Suprapubic skin (tissue), 4 donors: Measurements from ENCODE around the gene GMEB2. TPM values are rescaled to one million over a fixed set of nuclear protein-coding genes. Genes with fewer than 3 reads are reported as not detected.

Source experiments
- DNase-seq, 2 donors: peaks; one replicate each; pipeline ENCODE4 v3.0.0-alpha.2; 2019; ENCODE audit warnings: low spot score in 2 of 2
- H3K27ac ChIP-seq: fragments of 200-600 bp; sonication (generic); one replicate; pipeline ENCODE4 v1.5.1; 2019
- H3K27me3 ChIP-seq: fragments of 200-600 bp; sonication (generic); one replicate; pipeline ENCODE4 v1.5.1; 2019
- H3K36me3 ChIP-seq: fragments of 200-600 bp; sonication (generic); one replicate; pipeline ENCODE4 v1.5.1; 2019
- H3K4me1 ChIP-seq: fragments of 200-600 bp; sonication (generic); one replicate; pipeline ENCODE4 v1.5.1; 2019
- H3K4me3 ChIP-seq: fragments of 200-600 bp; sonication (generic); one replicate; pipeline ENCODE4 v1.5.1; 2019; ENCODE audit warnings: mild to moderate bottlenecking
- H3K9me3 ChIP-seq: fragments of 200-600 bp; sonication (generic); one replicate; pipeline ENCODE4 v1.5.1; 2019
- EP300 ChIP-seq: sonication (generic); formaldehyde crosslinking; IDR thresholded peaks from one replicate; pipeline ENCODE4 v1.6.1; 2017; ENCODE audit warnings: antibody characterized with exemption
- POLR2A ChIP-seq, 2 donors: fragments of 450-650 bp; IDR thresholded peaks; one replicate each; pipeline ENCODE4 v1.6.1; 2017; ENCODE audit warnings: antibody characterized with exemption in 2 of 2, mild to moderate bottlenecking in 2 of 2, moderate library complexity in 2 of 2
- POLR2AphosphoS5 ChIP-seq, 3 donors: sonication (generic); formaldehyde crosslinking; IDR thresholded peaks; one replicate each; pipeline ENCODE4 v1.6.1; 2017; ENCODE audit warnings: antibody characterized with exemption in 3 of 3
- WGBS: methylation state at CpG from one replicate; pipeline ENCODE4 v1.1.5; 2018; 5-methylcytosine and 5-hydroxymethylcytosine counted together
- total RNA-seq, 4 donors: library from RNA; depleted of rRNA; stranded (reverse); fragments of >200 nt; gene quantifications; one replicate each; pipeline ENCODE4 v1.1.0, GENCODE V29; 2016
- TF ChIP-seq, protein P1 (sequence below), 2 donors: fragments of 200-600 bp in 1 of 2; fragments of 450-650 bp in 1 of 2; sonication (generic) in 1 of 2; IDR thresholded peaks; one replicate each; pipeline ENCODE4 v1.5.1; 2016 to 2019; ENCODE audit warnings: antibody characterized with exemption in 2 of 2, mild to moderate bottlenecking in 1 of 2, moderate library complexity in 1 of 2

The GMEB2 gene
- total RNA-seq, 4 donors from 2014 or later = 15.5 to 18.5 (median 16.4) TPM

DNA sequence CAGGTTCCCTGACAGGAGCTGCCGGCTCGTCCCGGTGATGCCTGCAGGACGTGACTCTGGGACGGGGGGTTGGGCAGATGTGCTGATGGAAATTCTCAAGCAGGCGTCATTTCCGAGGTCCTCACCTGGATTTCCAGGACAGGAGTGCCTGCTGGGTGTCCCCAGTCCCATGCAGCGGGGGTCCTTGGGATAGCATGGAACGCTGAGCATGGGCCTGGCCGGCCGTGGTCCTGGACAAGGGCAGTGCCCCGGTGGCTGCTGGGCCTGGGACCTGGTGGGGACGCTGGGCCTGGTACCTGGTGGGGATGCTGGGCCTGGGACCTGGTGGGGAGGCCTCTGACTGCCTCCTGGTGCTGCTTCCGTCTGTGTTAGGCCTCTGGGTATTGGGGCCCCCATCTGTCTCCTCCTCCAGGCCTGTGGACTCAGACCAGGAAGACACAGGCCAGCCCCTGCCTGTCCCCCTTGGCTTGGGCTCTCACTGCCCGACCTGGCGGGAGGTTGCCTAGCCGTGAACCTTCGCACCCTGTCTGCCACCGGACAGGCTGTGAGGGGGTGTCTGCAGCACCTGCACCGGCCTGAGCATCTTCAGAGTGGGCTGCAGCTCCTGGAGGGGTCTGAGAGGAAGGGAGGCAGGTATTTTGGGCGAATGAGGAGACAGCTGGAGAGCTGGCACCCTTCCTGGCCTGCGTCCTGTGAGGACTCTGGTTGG, 37.4 kb upstream of the GMEB2 start:
- Histone ChIP-seq H3K4me3 (no peak overlapping the region), H3K4me1 (peaks cover 5% of the 10 kb centered on the region), H3K9me3 (no peaks in the 10 kb centered on the region), H3K36me3 (peaks cover 79% of the 10 kb centered on the region), H3K27ac (no peak overlapping the region), H3K27me3 (no peaks in the 10 kb centered on the region)
- no peak for DNase-seq
- WGBS = 88% methylated on average over 13 of the region's 22 CpGs
- TF ChIP-seq EP300 (no peak), POLR2AphosphoS5 (IDR thresholded peaks at IDR 0.05) (no peak), POLR2A (IDR thresholded peaks at IDR 0.05) (no peak)
- TF ChIP-seq, protein P1, sequence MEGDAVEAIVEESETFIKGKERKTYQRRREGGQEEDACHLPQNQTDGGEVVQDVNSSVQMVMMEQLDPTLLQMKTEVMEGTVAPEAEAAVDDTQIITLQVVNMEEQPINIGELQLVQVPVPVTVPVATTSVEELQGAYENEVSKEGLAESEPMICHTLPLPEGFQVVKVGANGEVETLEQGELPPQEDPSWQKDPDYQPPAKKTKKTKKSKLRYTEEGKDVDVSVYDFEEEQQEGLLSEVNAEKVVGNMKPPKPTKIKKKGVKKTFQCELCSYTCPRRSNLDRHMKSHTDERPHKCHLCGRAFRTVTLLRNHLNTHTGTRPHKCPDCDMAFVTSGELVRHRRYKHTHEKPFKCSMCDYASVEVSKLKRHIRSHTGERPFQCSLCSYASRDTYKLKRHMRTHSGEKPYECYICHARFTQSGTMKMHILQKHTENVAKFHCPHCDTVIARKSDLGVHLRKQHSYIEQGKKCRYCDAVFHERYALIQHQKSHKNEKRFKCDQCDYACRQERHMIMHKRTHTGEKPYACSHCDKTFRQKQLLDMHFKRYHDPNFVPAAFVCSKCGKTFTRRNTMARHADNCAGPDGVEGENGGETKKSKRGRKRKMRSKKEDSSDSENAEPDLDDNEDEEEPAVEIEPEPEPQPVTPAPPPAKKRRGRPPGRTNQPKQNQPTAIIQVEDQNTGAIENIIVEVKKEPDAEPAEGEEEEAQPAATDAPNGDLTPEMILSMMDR (IDR thresholded peaks at IDR 0.05) = no peak

DNA sequence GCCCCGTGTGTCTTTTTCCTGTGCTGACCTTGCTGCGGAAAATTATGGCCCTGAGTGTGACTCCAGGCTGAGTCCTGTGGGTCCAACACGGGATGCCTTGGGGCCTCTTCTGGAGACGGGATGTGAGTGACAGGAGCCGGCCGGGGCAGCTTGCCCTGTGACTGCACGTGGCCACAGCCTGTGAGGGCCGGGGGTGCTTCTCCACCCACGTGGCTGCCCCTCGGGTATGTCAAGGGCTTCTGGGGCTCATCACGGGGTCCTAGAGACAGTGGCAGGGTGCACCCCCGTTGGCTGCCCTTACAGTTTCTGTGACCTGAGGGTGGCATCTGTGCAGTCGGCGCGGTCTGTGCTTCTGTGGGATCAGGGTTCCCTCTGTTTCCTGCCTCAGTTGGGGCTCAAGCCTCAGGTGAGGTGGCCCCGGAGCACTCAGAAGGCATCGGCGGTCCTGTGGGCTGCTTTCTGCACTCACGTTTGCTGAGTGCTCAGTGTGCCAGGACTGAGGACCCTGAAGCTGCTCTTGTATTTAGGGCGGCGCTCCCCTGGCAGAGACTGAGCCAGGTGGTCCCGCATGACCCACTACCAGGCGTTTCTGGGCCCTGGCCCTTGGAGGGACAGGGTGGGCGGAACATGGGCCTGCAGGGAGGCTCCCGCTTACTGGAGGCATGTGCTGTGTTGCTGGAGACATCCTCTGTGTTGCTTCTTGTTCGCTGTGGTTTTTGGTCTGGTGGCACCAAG, 36.6 kb upstream of the GMEB2 start:
- no peaks in the 10 kb centered on the region for H3K27me3 ChIP-seq
- H3K4me3 ChIP-seq = no peak overlapping the region
- no peak for DNase-seq
- TF ChIP-seq POLR2A (IDR thresholded peaks at IDR 0.05) (no peak), POLR2AphosphoS5 (IDR thresholded peaks at IDR 0.05) (no peak), EP300 (no peak)
- TF ChIP-seq, protein P1 (IDR thresholded peaks at IDR 0.05) = no peak
- WGBS = 92% methylated on average over 7 of the region's 26 CpGs
- no peak overlapping the region for H3K27ac ChIP-seq
- peaks cover 13% of the 10 kb centered on the region for H3K4me1 ChIP-seq
- H3K9me3 ChIP-seq = no peaks in the 10 kb centered on the region
- H3K36me3 ChIP-seq = peaks cover 73% of the 10 kb centered on the region

DNA sequence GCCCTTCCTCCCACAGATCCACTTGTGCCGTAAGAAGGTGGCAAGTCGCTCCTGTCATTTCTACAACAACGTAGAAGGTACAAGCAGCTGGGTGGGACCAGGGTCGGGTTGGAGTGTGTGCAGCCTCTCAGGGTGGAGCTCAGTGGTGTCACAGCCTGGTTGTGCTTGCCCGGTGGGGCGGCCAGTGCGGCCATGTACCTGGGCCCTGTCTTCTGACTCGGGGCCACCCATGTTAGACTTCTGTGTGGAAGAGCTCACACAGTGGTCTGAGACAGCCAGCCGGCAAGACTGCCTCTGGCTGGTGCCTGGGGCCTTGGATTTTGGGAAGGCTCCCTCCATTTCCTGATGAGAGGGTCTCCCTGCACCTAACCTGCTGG, 35.9 kb upstream of the GMEB2 start:
- no peaks in the 10 kb centered on the region for H3K27me3 ChIP-seq
- no peaks in the 10 kb centered on the region for H3K9me3 ChIP-seq
- 79% methylated on average over 3 of the region's 9 CpGs for WGBS
- peaks cover 16% of the 10 kb centered on the region for H3K4me1 ChIP-seq
- DNase-seq = no peak
- TF ChIP-seq POLR2AphosphoS5 (IDR thresholded peaks at IDR 0.05) = no peak
- no peak for TF ChIP-seq EP300
- no peak for TF ChIP-seq POLR2A (IDR thresholded peaks at IDR 0.05)
- TF ChIP-seq, protein P1 (IDR thresholded peaks at IDR 0.05) = no peak
- peaks cover 66% of the 10 kb centered on the region for H3K36me3 ChIP-seq
- H3K4me3 ChIP-seq = no peak overlapping the region
- no peak overlapping the region for H3K27ac ChIP-seq

DNA sequence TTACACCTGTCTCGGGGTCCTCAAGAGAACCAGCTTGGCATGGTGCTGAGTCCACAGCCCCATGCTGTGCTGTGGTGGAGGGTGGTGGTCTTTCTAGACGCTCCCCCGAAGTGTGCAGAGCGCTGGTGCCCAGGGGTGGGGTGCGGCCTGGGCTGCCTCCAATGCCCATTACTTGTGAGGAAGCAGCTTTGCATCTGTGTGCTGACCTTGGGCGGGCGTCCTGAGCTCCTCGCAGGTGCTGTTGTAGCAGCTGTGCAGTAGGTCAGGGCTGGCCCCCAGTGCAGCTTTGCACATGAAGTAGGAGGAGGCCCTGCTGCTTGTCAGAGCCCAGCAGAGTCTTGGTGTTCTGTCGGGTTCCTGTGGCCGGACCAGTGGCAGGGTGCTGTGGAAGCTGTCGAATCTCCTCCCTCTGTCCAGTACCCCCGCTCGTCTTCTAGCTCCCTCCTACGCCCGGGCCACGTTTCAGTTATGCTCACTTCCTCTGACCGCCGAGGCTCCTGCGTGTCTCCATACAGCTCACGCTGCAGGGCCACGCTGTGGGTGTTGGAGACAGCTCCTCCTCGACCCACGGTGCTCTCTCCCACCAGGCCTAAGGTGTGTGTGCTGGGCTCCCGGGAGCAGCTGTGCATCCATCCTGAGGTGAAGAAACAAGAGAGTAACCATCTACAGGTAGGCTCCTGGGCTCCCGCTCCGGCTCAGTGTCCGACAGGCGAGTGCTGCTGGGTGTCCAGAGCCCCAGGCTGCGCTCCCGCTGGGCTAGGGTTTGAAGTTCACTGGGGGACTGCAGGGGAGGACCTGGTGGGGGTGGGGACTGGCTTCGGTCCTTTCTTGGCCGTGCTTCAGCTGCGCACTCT, 35.3 kb upstream of the GMEB2 start:
- Histone ChIP-seq H3K4me3 (no peak overlapping the region), H3K4me1 (peaks cover 22% of the 10 kb centered on the region), H3K36me3 (peaks cover 60% of the 10 kb centered on the region), H3K27ac (no peak overlapping the region), H3K27me3 (no peaks in the 10 kb centered on the region), H3K9me3 (no peaks in the 10 kb centered on the region)
- TF ChIP-seq POLR2AphosphoS5 (IDR thresholded peaks at IDR 0.05) (no peak), EP300 (no peak), POLR2A (IDR thresholded peaks at IDR 0.05) (no peak)
- TF ChIP-seq, protein P1 (IDR thresholded peaks at IDR 0.05) = no peak
- 95% methylated on average over 10 of the region's 33 CpGs for WGBS
- no peak for DNase-seq
